ENCODE measurements around the gene TDP1.

- TF ChIP-seq POLR2AphosphoS5 (IDR thresholded peaks at IDR 0.05; ENCODE audit: low read depth, low read length) (no peak), REST (IDR thresholded peaks at IDR 0.05; ENCODE audit: insufficient read depth in 1 of 2, low read depth in 2 of 2, low read length in 2 of 2) (no peak), TAF1 (IDR thresholded peaks at IDR 0.05; ENCODE audit: borderline replicate concordance, insufficient read depth, low read length) (no peak)
Measured at GRCh38 chr14:89960914-89961313, 5.2 kb downstream of the TDP1 start.

Measured in PFSK-1 (cell line).